GM10266 (cell line): Measurements from ENCODE around the gene DPEP2.
"Not testable (repeated sequence)": the region's sequence is repeated elsewhere in the genome, so short reads cannot be mapped to it uniquely, and the experiment has no call there.

ENCODE experiments used
- DNase-seq: peaks from one replicate; pipeline ENCODE4 v3.0.0; 2012; ENCODE audit errors: extremely low spot score
- TF ChIP-seq, protein P1 (sequence below): IDR thresholded peaks from 2 replicates; pipeline ENCODE4 v1.5.1; 2012; ENCODE audit warnings: mild to moderate bottlenecking, low read depth; ENCODE audit not compliant: control insufficient read depth, insufficient read depth; ENCODE audit errors: missing control alignments

Gene DPEP2

GRCh38 chr16:67939507-67940445 lies 59.5 kb downstream of the DPEP2 start:
- no peak for DNase-seq
- TF ChIP-seq, protein P1, sequence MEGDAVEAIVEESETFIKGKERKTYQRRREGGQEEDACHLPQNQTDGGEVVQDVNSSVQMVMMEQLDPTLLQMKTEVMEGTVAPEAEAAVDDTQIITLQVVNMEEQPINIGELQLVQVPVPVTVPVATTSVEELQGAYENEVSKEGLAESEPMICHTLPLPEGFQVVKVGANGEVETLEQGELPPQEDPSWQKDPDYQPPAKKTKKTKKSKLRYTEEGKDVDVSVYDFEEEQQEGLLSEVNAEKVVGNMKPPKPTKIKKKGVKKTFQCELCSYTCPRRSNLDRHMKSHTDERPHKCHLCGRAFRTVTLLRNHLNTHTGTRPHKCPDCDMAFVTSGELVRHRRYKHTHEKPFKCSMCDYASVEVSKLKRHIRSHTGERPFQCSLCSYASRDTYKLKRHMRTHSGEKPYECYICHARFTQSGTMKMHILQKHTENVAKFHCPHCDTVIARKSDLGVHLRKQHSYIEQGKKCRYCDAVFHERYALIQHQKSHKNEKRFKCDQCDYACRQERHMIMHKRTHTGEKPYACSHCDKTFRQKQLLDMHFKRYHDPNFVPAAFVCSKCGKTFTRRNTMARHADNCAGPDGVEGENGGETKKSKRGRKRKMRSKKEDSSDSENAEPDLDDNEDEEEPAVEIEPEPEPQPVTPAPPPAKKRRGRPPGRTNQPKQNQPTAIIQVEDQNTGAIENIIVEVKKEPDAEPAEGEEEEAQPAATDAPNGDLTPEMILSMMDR = no peak

DNA sequence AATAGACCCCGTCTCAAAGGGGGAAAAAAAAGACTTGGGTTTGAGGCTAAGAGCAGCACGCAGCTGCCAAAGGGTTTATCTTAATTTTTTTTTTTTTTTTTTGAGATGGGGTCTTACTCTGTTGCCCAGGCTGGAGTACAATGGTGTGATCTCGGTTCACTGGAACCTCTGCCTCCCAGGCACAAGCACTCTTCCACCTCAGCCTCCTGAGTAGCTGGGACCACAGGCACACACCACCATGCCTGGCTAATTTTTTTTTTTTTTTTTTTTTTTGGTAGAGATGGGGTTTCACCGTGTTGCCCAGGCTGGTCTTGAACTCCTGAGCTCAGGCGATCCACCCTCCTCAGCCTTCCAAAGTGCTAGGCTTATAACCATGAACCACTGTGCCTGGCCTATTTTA lies 61.6 kb downstream of the DPEP2 start:
- not testable (repeated sequence) for DNase-seq
